CD4-positive, alpha-beta T cell (primary cell): ENCODE data around the gene SNX30. TPM values are rescaled to one million over a fixed set of nuclear protein-coding genes. Genes with fewer than 3 reads are reported as not detected.

ENCODE experiments used
- ATAC-seq: fragments of 200-7000 bp; cut with Tn5 transposase; one replicate; pipeline ENCODE4 v1.10.0; 2022; ENCODE audit warnings: mild to moderate bottlenecking; ENCODE audit not compliant: poor library complexity
- CTCF ChIA-PET: fragments of 350-600 bp; sonication (Branson Sonifier 250); formaldehyde crosslinking; loops from one replicate; lab custom pipeline; 2021; ENCODE audit warnings: antibody characterized with exemption, inconsistent platforms; lab: Charles Lee
- POLR2A ChIA-PET: fragments of 350-600 bp; sonication (Branson Sonifier 250); formaldehyde crosslinking; loops from one replicate; lab custom pipeline; 2021; ENCODE audit warnings: antibody characterized with exemption, inconsistent platforms; lab: Charles Lee
- DNase-seq, 14 experiments: peaks; one replicate each; pipeline ENCODE4 v3.0.0-alpha.2; 2013 to 2020; ENCODE audit warnings: mixed read lengths in 2 of 14
- H3K27ac ChIP-seq, 2 donors: one replicate each; pipeline versions ENCODE4 v1.5.1 to v1.7.0; 2013; ENCODE audit warnings: low read length in 2 of 2, low read depth in 1 of 2, mild to moderate bottlenecking in 1 of 2
- H3K27me3 ChIP-seq, 2 experiments: 1 replicate in 1 of 2; 2 replicates in 1 of 2; pipeline versions ENCODE4 v1.6.1 to v1.7.0; 2013; ENCODE audit warnings: low read length in 2 of 2, control low read depth in 1 of 2, mild to moderate bottlenecking in 1 of 2, moderate library complexity in 1 of 2; ENCODE audit not compliant: insufficient read depth in 2 of 2, control insufficient read depth in 1 of 2
- H3K36me3 ChIP-seq: one replicate; pipeline ENCODE4 v1.6.1; 2013; ENCODE audit warnings: low read length, control low read depth; ENCODE audit not compliant: insufficient read depth
- H3K4me1 ChIP-seq: one replicate; pipeline ENCODE4 v1.6.1; 2013; ENCODE audit warnings: low read length, control low read depth; ENCODE audit not compliant: insufficient read depth
- H3K4me3 ChIP-seq: one replicate; pipeline ENCODE4 v1.5.1; 2013; ENCODE audit warnings: mild to moderate bottlenecking, low read length, moderate library complexity
- H3K9me3 ChIP-seq, 2 experiments: 1 replicate in 1 of 2; 2 replicates in 1 of 2; pipeline versions ENCODE4 v1.6.1 to v1.7.0; 2013; ENCODE audit warnings: low read length in 2 of 2, mild to moderate bottlenecking in 2 of 2, control low read depth in 1 of 2, moderate library complexity in 1 of 2; ENCODE audit not compliant: control insufficient read depth in 1 of 2, insufficient read depth in 1 of 2
- H3K27ac Mint-ChIP-seq: one replicate; pipeline ENCODE4 v1.8.0; 2020; ENCODE audit warnings: mixed read lengths
- H3K27me3 Mint-ChIP-seq: one replicate; pipeline ENCODE4 v1.8.0; 2021; ENCODE audit warnings: mixed read lengths
- H3K36me3 Mint-ChIP-seq: one replicate; pipeline ENCODE4 v1.8.0; 2021; ENCODE audit warnings: low read depth, mixed read lengths
- H3K4me1 Mint-ChIP-seq: one replicate; pipeline ENCODE4 v1.8.0; 2021; ENCODE audit warnings: low read depth, mixed read lengths
- H3K4me3 Mint-ChIP-seq: one replicate; pipeline ENCODE4 v1.8.0; 2020; ENCODE audit warnings: mild to moderate bottlenecking, mixed read lengths
- H3K9me3 Mint-ChIP-seq: one replicate; pipeline ENCODE4 v1.8.0; 2020; ENCODE audit warnings: mixed read lengths
- CTCF ChIP-seq: fragments of 200-600 bp; IDR thresholded peaks from one replicate; pipeline ENCODE4 v1.8.0; 2022; ENCODE audit warnings: antibody characterized with exemption, mild to moderate bottlenecking
- intact Hi-C, 2 experiments: fragments of 100-400 bp; cut with DNase I in 1 of 2; cut with micrococcal nuclease in 1 of 2; formaldehyde crosslinking; loops; one replicate each; pipeline versions ENCODE4 v1.15.1 to v1.9.0; 2023 to 2025; cut with DNase I, micrococcal nuclease
- total RNA-seq, 174 experiments: library from RNA in 2 of 174; stranded (reverse) in 2 of 174; gene quantifications; one replicate each; pipeline ENCODE4 v1.2.3 and lab custom pipeline; 2021 to 2026

The SNX30 gene
- total RNA-seq, 2 experiments from 2014 or later: 5.2 to 5.8 TPM

GRCh38 chr9:112856200-112856599 lies 105.6 kb downstream of the SNX30 start:
- DNase-seq (no peak), ATAC-seq (no peak)
- no peak for TF ChIP-seq CTCF
- no peaks in the 10 kb centered on the region for H3K9me3 Mint-ChIP-seq
- Histone ChIP-seq H3K36me3 (peaks cover 15% of the 10 kb centered on the region), H3K4me3 (no peak overlapping the region), H3K4me1 (peaks cover 2% of the 10 kb centered on the region), H3K27me3 (no peaks in the 10 kb centered on the region), H3K9me3 (no peaks in the 10 kb centered on the region), H3K27ac (no peak overlapping the region)
- intact Hi-C loops: no loop called here
- no peak overlapping the region for H3K27ac Mint-ChIP-seq
- H3K4me3 Mint-ChIP-seq: no peak overlapping the region
- H3K36me3 Mint-ChIP-seq: peaks cover 45% of the 10 kb centered on the region
- CTCF ChIA-PET: no interaction called here
- POLR2A ChIA-PET: no interaction called here
- H3K27me3 Mint-ChIP-seq: no peaks in the 10 kb centered on the region
- H3K4me1 Mint-ChIP-seq: no peaks in the 10 kb centered on the region

- Mint-ChIP-seq H3K27ac (no peak overlapping the region), H3K36me3 (peaks cover 38% of the 10 kb centered on the region), H3K27me3 (no peaks in the 10 kb centered on the region), H3K4me3 (no peak overlapping the region), H3K9me3 (no peaks in the 10 kb centered on the region), H3K4me1 (no peaks in the 10 kb centered on the region)
- ATAC-seq (no peak), DNase-seq (no peak)
- Histone ChIP-seq H3K36me3 (peaks cover 10% of the 10 kb centered on the region), H3K4me1 (peaks cover 2% of the 10 kb centered on the region), H3K27me3 (no peaks in the 10 kb centered on the region), H3K4me3 (no peak overlapping the region), H3K9me3 (no peaks in the 10 kb centered on the region), H3K27ac (no peak overlapping the region)
- POLR2A ChIA-PET: no interaction called here
- CTCF ChIA-PET: no interaction called here
- TF ChIP-seq CTCF: no peak
- intact Hi-C loops: no loop called here
Measured at GRCh38 chr9:112856843-112857242, 106.3 kb downstream of the SNX30 start.

GRCh38 chr9:112858005-112858404 lies 107.4 kb downstream of the SNX30 start:
- DNase-seq (no peak), ATAC-seq (no peak)
- ChIA-PET POLR2A (no interaction called here), CTCF (no interaction called here)
- intact Hi-C loops: no loop called here
- Histone ChIP-seq H3K9me3 (no peaks in the 10 kb centered on the region), H3K4me3 (no peak overlapping the region), H3K27ac (no peak overlapping the region), H3K27me3 (no peaks in the 10 kb centered on the region), H3K4me1 (peaks cover 2% of the 10 kb centered on the region), H3K36me3 (peaks cover 9% of the 10 kb centered on the region)
- Mint-ChIP-seq H3K27me3 (no peaks in the 10 kb centered on the region), H3K36me3 (peaks cover 27% of the 10 kb centered on the region), H3K4me1 (no peaks in the 10 kb centered on the region), H3K9me3 (no peaks in the 10 kb centered on the region), H3K27ac (no peak overlapping the region), H3K4me3 (no peak overlapping the region)
- TF ChIP-seq CTCF: no peak
